NT2/D1 (cell line): Measurements from ENCODE around the gene INKA2.

ENCODE experiments used
- YY1 ChIP-seq: IDR thresholded peaks from 2 replicates; pipeline ENCODE4 v1.6.1; 2011; ENCODE audit not compliant: insufficient read length, insufficient read depth
- ZNF274 ChIP-seq: IDR thresholded peaks from 2 replicates; pipeline ENCODE4 v1.6.1; 2011; ENCODE audit warnings: mild to moderate bottlenecking, low read depth, low read length

- TF ChIP-seq ZNF274 (no peak), YY1 (no peak)
Observed at GRCh38 chr1:111695801-111696200, 43.4 kb downstream of the INKA2 start.
